ENCODE data around the gene SLC16A11. TPM values are rescaled to one million over a fixed set of nuclear protein-coding genes. Genes with fewer than 3 reads are reported as not detected.

SLC16A11 gene
- total and polyA plus RNA-seq, 8 donors, result 0.68 to 3.7 (median 2.3) TPM; not detected in 5

- Histone ChIP-seq H3K36me3 (no peaks in the 10 kb centered on the region), H3K4me1 (peaks cover 24 to 38% (median 36%) of the 10 kb centered on the region in 4 donors), H3K27me3 (peaks cover 3 to 24% (median 10%) of the 10 kb centered on the region in 3 donors), H3K4me3 (no peak overlapping the region), H3K9me3 (no peaks in the 10 kb centered on the region), H3K27ac (peak overlapping the region in 1 of 5 donors; percentile 5)
- no peak for TF ChIP-seq EP300 (IDR thresholded peaks at IDR 0.05)
- no peak for TF ChIP-seq POLR2A (IDR thresholded peaks at IDR 0.05)
- no peak for TF ChIP-seq POLR2AphosphoS5 (IDR thresholded peaks at IDR 0.05)
- TF ChIP-seq CTCF (IDR thresholded peaks at IDR 0.05), result no peak
- DNase-seq, result no peak
- WGBS, 5 donors, result 55 to 89% (median 81%) methylated on average over 1 of the region's 1 CpG
- intact Hi-C loops (cut with DNase I; ENCODE audit: low total_unique reads), result no loop called here
Observed at GRCh38 chr17:7025245-7025644, 18.6 kb downstream of the SLC16A11 start.

- no peak for TF ChIP-seq CTCF (IDR thresholded peaks at IDR 0.05)
- H3K27ac ChIP-seq, result no peak overlapping the region
- H3K27me3 ChIP-seq, result peaks cover 3 to 24% (median 10%) of the 10 kb centered on the region in 3 donors
- H3K4me1 ChIP-seq, result peaks cover 27 to 47% (median 41%) of the 10 kb centered on the region in 4 donors
- H3K36me3 ChIP-seq, result no peaks in the 10 kb centered on the region
- WGBS, 5 donors, result 60 to 75% (median 67%) methylated on average over 4 to 8 of the region's 8 CpGs
- DNase-seq, result no peak
- H3K9me3 ChIP-seq, result no peaks in the 10 kb centered on the region
- H3K4me3 ChIP-seq, result peak overlapping the region in 2 of 4 donors; percentile 26 to 36
- intact Hi-C loops (cut with DNase I; ENCODE audit: low total_unique reads), result no loop called here
Observed at GRCh38 chr17:7024402-7024785, 19.5 kb downstream of the SLC16A11 start.

- Histone ChIP-seq H3K4me1 (peaks cover 27 to 48% (median 43%) of the 10 kb centered on the region in 4 donors), H3K9me3 (no peaks in the 10 kb centered on the region), H3K27me3 (peaks cover 3 to 24% (median 10%) of the 10 kb centered on the region in 3 donors), H3K36me3 (no peaks in the 10 kb centered on the region), H3K4me3 (peak overlapping the region; percentile 26 to 36 (median 34)), H3K27ac (peak overlapping the region; percentile 20 to 82 (median 74))
- intact Hi-C loops (cut with DNase I; ENCODE audit: low total_unique reads), result no loop called here
- DNase-seq, result peak; percentile 93 to 96
- TF ChIP-seq CTCF (IDR thresholded peaks at IDR 0.05) (no peak), POLR2AphosphoS5 (IDR thresholded peaks at IDR 0.05) (peak; percentile 73 to 92 (median 81))
- 19 to 32% (median 30%) methylated on average over 37 to 51 of the region's 51 CpGs for WGBS, 5 donors
Observed at GRCh38 chr17:7023576-7024401, 20.1 kb downstream of the SLC16A11 start.

- TF ChIP-seq EP300 (IDR thresholded peaks at IDR 0.05) (no peak), POLR2A (IDR thresholded peaks at IDR 0.05) (no peak), POLR2AphosphoS5 (IDR thresholded peaks at IDR 0.05) (no peak), CTCF (IDR thresholded peaks at IDR 0.05) (no peak)
- peaks cover 29 to 54% (median 48%) of the 10 kb centered on the region in 4 donors for H3K4me1 ChIP-seq
- intact Hi-C loops (cut with DNase I; ENCODE audit: low total_unique reads), result no loop called here
Observed at GRCh38 chr17:7022781-7023571, 20.9 kb downstream of the SLC16A11 start, which contains the start of gene BCL6B. BCL6B (plus strand) TSS chr17:7023050; CDS start chr17:7023672, 622 bp downstream.

More at GRCh38 chr17:7022781-7023571, 20.9 kb downstream of the SLC16A11 start, which contains the start of gene BCL6B:
- Histone ChIP-seq H3K27me3 (peaks cover 3 to 24% (median 10%) of the 10 kb centered on the region in 3 donors), H3K36me3 (no peaks in the 10 kb centered on the region), H3K9me3 (no peaks in the 10 kb centered on the region), H3K27ac (peak within 1 kb of the TSS; percentile 20 to 82 (median 74)), H3K4me3 (peak within 1 kb of the TSS; percentile 27 to 36 (median 34))
- WGBS, 5 donors, result 9 to 17% (median 10%) methylated on average over 43 to 47 of the region's 47 CpGs
- peak in 1 of 2 donors; percentile 57 for DNase-seq

All from stomach (tissue), 9 donors.